ENCODE results near the gene CORO6.
A peak's percentile ranks its signal among the peaks of the same experiment; 100 is the strongest.

The CORO6 gene

GRCh38 chr17:29590411-29591145 is 32.1 kb downstream of the CORO6 start:
- DNase-seq, result peak; percentile 70

- peak; percentile 95 for DNase-seq
These were observed 32.9 kb downstream of the CORO6 start, which contains the start of gene GIT1 for GRCh38 chr17:29589524-29590410. GIT1 (minus strand) TSS chr17:29589648; CDS start chr17:29589378, 270 bp downstream.

- peak; percentile 86 for DNase-seq
These were observed 33.9 kb downstream of the CORO6 start for GRCh38 chr17:29588562-29589411.

GRCh38 chr17:29588017-29588561 is 34.6 kb downstream of the CORO6 start:
- no peak for DNase-seq

GRCh38 chr17:29587591-29587990 is 35.1 kb downstream of the CORO6 start:
- no peak for DNase-seq

GRCh38 chr17:29586676-29587469 is 35.8 kb downstream of the CORO6 start:
- no peak for DNase-seq

- DNase-seq, result peak; percentile 75
These were observed 37.5 kb downstream of the CORO6 start for GRCh38 chr17:29585080-29585751.

- DNase-seq, result peak; percentile 56
These were observed 38.1 kb downstream of the CORO6 start for GRCh38 chr17:29584452-29585079.

GRCh38 chr17:29583324-29584248 is 39.1 kb downstream of the CORO6 start:
- DNase-seq, result peak; percentile 62

- DNase-seq, result peak; percentile 39
These were observed 39.9 kb downstream of the CORO6 start for GRCh38 chr17:29582772-29583171.

GRCh38 chr17:29582254-29582765 is 40.4 kb downstream of the CORO6 start:
- peak; percentile 38 for DNase-seq

GRCh38 chr17:29581583-29582253 is 41.0 kb downstream of the CORO6 start:
- DNase-seq, result peak; percentile 59

GRCh38 chr17:29579866-29580771 is 42.6 kb downstream of the CORO6 start:
- DNase-seq, result peak; percentile 96

- DNase-seq, result no peak
These were observed 43.9 kb downstream of the CORO6 start for GRCh38 chr17:29578626-29579485.

GRCh38 chr17:29577385-29578211 is 45.1 kb downstream of the CORO6 start:
- no peak for DNase-seq

- DNase-seq, result no peak
These were observed 45.7 kb downstream of the CORO6 start for GRCh38 chr17:29577001-29577370.

Measured in activated effector memory CD4-positive, alpha-beta T cell treated with anti-CD3 and anti-CD28 coated beads, Interleukin-2, amount 50 U/mL, for 16 hours (primary cell).